SK-N-DZ (cell line): ENCODE results near the gene DLGAP4.
A peak's percentile ranks its signal among the peaks of the same experiment; 100 is the strongest.

Experiments used
- DNase-seq: peaks from one replicate; pipeline ENCODE4 v3.0.0-alpha.2; 2015; ENCODE audit warnings: low spot score

Gene DLGAP4

GRCh38 chr20:36308986-36309385 lies 2.8 kb downstream of the DLGAP4 start:
- no peak for DNase-seq

DNA sequence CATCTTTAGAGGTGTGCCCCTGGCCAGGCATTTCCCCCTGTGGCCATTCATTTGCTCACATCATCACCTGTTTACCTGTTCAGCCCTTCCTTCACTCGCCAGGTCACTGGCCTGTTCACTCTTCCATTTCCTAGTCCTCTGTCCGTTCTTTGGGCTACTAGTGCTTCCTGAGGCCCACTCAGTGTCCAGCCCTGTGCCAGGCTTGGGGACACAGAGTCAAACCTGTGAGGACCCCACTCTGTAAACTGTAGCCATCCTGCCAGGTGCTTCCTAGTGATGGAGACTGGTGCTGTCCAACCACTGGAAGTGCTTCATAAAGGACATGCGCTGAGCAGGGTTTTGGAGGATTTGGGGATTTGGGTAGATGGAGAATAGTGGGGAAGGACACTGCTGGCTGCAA lies 3.5 kb downstream of the DLGAP4 start:
- no peak for DNase-seq

GRCh38 chr20:36310215-36310981 lies 4.3 kb downstream of the DLGAP4 start:
- no peak for DNase-seq

DNA sequence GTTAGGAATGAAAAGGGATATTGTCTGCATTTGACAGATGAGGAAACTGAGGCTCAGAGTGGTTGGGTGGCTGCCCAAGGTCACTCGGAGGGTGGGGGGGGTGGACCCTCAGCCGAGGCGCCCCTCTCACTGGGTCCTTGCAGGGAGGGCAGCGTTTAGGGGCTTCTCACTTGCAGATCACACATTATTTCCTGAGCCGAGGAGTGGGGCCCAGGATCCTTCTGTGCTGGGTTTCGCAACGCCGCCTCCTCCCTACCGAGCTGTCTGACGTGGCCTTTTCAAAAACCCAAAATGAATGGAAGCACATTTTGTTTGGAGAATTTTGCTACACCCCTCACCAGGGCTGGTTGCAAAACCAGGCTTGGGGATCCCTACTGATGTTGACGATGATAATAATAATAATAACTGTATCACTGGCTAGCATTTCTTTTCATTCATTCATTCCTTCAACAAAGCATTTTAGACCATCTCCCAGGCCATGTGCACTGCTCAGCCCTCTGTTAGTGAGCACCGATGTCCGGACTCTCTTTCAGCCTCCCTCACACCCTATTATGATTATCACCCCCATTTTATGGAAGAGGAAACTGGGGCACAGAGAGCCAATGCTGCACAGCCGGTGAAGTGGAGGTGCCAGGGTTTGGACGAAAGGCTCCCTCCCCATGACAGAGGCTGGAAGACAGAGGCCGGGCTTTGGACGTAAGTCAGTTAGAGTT lies 5.2 kb downstream of the DLGAP4 start:
- DNase-seq, result no peak

DNA sequence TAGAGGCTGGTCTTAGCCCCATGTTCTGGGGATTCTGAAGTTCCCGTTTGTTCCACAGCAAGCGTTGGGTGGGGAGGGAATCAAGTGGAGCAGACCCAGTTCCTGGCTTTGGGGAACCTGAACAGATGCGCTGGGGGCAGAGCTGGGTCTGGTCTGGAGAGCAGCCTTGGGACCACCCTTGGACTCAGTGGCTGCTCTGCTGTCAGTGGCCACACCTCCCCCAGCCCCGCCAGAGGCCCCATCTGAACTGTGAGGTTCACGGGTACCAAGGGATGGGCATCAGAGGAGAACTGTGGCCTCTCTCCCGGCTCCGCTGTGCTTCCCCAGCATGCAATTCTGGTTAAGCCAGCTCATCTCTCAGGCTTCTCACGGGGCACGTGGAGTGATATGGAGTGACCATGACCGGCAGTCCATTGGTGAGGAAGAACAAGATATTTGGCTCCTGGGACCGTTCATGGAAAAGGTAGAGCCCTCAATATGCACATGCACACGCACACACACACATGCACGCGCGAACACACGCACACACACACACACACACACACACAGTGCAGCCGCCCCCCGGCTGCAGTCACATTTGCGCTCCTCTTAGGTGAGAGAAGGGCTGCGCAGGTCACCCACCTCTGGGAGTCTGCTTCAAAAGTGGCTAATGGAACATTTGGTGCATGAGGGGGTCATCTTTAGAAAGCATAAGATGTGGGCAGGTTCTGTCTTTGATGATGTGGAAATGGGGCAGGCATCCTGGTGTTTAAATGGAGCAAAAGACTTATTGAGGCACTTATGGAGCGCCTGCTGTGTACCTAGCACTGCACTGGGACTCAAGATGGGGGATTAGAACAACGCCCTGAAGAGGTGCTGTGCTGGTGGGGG lies 6.0 kb downstream of the DLGAP4 start:
- DNase-seq, result no peak

GRCh38 chr20:36312724-36313441 lies 6.7 kb downstream of the DLGAP4 start:
- DNase-seq, result no peak

GRCh38 chr20:36313476-36313875 lies 7.3 kb downstream of the DLGAP4 start:
- DNase-seq, result no peak

DNA sequence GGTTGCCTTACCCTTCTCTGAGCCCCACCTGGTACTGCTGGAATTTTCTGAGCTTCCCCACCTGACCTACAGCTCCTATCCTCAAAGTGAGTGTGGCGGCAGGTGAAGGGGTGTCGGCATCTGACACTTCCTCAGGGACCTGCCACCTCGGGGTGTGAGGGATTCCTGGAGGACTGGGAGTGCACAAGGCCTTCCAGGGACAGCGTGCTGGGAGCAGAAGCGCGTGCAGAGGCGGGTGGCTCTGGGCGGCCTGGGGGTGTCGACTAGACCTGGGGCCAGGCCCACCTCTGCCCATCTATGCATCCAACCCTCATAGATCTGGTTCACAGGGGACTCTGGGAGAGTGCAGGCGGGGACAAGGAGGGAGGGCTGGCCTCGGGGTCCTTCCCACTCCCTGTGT lies 7.8 kb downstream of the DLGAP4 start:
- DNase-seq, result no peak

GRCh38 chr20:36314734-36315544 lies 8.8 kb downstream of the DLGAP4 start:
- peak; percentile 70 for DNase-seq

DNA sequence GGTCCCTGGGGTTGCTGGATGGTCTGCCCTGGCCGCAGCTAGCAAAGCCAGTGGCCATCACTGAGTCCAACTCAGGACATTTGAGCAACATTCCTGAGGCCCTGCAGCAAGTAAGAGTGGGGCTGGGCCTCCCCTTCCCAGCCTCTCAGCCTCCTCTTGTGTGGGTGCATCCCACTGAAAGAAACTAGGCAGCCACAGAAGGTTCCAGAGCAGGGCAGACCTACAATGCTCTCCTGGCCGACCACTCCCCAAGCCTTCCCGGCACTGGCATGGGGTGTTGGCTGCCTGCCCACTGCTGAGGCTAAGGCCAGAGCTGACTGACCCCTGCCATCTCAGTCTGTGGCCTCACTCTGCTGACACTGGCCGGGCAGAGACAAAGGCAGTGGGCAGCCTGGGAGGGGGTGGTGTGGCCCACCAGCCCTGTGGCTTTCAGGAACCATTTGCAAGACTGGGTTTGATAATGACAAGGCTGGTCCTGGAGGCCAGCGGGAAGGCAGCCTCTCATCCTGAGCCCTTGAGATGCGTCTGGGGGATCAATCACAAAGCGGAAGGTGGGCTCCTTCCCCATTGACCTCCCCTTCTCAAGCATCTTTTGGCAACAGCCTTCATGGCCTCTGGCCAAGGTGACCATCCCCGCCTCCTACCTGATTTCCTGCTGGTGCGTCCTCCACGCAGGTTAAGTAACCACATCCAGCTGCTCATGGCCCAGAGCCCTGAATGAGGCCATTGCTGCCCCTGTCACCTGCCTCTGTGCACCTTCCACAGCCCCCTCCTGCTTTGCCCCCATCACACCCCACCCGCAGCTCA lies 9.6 kb downstream of the DLGAP4 start:
- DNase-seq, result no peak

DNA sequence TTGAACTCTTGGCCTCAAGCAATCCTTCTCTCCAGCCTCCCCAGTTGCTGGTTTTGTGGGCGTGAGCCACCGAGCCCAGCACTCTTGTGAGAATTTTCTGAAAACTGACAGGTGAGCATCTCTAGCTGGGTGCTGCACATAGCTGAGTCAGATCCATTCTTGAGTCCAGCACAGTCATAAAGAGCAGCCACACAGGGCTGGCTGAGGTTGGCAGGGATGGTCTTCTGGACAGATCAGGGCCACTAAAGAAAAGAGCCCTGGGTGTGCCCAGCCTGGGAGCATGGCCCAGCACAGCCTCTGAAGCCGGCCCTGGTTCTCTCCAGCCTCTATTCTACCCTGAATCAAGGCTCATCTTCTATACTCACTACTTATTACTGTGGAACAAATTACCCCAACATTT lies 11.5 kb downstream of the DLGAP4 start:
- DNase-seq, result no peak

- DNase-seq, result no peak
These were observed 12.0 kb downstream of the DLGAP4 start for GRCh38 chr20:36318166-36318565.

DNA sequence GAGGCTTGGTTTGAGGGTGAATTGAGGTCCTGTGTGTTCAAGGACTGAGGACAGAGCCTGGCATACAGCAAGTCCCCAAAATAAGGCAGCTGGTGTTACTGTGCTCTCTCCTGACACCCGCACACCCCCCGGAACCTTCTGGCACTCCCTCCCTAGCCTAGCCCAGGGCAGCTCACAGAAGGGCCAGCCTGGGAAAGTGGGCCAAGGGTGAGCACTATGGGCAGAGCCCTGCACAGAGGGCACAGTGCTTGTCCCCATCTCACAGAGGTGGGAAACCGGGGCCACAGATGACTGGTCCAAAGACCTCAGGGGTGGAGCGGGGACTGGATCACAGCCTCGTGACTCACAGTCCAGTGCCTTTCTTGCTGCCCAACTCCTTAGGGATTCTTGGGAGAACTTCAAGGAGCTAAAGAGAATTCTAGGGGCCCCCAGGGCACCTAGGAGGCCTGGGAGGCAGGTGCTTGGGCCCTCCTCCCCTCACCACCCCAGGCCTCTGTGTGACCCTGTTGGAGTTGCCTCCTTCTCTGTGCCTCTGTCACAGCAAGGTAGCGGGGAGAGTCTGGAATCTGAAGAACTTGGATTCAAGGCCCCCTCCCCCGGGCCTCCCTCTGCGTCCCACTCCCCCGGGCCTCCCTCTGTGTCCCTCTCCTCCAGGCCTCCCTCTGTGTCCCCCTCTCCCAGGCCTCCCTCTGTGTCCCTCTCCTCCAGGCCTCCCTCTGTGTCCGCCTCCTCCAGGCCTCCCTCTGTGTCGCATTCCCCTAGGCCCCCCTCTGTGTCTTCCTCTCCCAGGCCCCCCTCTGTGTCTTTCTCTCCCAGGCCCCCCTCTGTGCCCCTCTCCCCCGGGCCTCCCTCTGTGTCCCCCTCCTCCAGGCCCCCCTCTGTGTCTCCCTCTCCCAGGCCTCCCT lies 13.5 kb downstream of the DLGAP4 start:
- no peak for DNase-seq

DNA sequence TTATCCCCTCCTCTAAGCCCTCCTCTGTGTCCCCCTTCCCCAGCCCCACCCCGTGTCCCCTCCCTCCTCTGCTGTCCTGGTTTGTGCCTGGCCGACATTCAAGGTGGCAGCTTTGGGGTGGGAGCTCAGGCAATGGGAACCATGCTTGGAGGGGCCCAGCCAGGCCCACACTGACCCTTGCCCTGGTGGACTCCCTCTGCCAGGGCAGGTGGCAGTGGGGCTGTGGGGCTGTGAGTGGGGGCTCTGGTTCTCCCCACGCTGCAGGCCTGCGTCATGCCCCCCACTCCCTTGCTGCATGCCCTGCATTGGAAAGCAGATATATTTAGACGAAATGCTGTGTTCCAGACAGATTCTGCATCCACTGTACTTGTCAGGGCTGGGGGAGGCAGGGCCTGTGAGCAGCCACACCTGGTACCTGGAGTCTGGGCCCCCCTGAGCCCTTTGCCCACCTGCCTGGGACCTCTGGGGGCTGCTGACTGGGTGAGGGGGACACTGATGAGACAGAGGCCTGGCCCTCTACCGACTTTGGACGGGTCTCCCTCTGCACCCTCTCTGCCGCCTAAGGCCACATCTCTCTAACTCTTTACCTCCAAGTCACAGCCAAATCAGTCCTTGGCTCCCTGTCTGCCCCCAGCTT lies 14.2 kb downstream of the DLGAP4 start:
- DNase-seq, result no peak

DNA sequence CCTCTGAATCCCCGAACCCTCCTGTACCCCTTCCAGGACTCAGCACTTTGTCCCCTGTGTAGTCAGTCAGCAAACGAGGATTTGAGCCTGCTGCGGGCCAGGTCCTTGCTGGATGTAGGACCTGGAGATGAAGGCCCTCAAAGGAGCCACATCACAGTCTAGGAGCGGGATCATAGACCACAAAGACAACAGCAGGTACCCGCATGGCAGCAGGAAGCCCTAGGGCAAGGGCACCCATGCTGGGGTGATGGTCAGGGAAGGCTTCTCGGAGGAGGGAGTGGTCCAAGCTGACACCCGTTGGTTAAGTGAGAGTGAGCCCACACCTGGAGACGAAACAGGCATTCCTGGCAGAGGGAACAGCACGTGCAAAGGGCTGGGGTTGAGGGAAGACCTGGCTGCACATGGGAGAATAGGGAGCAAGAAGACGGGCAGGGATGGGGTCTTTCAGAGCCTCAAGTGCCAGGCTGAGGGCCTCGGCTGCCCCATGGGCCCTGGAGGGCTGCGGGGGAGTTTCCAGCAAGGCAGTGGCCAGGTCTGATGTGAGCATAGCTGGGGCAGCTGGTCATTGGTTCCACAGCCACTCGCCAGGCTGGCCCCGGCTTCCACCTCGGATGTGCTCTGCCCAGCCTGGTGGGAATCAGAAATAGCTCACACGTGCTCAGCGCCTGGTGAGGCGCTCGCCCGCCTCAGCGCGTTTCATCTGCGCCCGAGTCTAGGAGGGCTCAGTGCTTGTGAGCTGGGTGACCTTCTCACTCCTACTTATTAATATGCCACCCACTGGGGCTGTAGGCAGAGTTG lies 15.0 kb downstream of the DLGAP4 start:
- no peak for DNase-seq

DNA sequence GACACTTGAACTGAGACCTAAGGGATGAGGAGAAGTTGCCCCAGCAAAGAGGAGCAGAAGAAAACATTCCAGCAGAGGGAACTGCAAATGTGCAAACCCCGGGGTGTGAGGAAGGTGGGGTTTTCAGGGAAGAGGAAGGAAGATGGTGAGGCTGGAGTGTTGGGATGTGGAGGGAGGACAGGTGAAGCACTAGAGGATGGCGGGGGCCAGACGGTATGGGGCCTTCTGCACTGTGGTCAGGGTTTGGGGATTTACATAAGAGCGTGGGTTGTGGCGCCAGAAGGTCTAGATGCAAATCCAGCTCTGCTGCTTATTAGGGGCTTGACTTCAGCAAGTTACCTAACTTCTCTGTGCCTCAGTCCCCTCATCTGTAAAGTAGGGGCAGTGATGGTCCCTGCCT lies 16.0 kb downstream of the DLGAP4 start:
- DNase-seq, result no peak

DNA sequence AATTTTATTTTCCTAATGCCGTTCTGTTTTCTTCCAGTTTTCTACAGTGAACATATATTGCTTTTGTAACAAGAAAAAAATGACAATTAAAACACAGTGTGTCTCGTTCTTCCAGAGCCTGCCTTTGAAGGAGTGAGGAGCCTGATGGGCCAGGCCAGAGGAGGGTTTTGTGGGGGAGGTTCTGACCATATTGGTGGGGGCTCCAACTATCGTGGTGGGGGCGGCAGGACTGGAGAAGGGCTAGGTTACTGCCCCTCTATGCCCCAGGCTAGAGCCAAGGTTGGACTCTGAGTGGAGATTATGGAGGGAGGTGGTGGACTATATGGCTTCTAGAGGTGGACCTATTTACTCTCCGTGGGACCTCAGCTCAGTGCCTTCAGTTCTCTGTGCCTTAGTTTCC lies 24.0 kb downstream of the DLGAP4 start:
- DNase-seq, result no peak

GRCh38 chr20:36331209-36331608 lies 25.1 kb downstream of the DLGAP4 start:
- DNase-seq, result no peak
